ENCODE results near the gene MAEA. TPM values are rescaled to one million over a fixed set of nuclear protein-coding genes. Genes with fewer than 3 reads are reported as not detected.

MAEA gene
- total and polyA plus RNA-seq, 9 of the 15 experiments (the other 6 are each of a cell fraction or from before 2014, with no cell fraction given), result 2.1 to 86.5 (median 45.0) TPM

- Histone ChIP-seq H3K9ac (ENCODE audit: insufficient read depth in 1 of 2, low read depth in 2 of 2, low read length in 2 of 2) (no peak overlapping the region), H3K27ac (ENCODE audit: extremely low read depth, low read depth, low read length) (no peak overlapping the region), H3K36me3 (ENCODE audit: control insufficient read depth, insufficient read depth, low read length) (no peaks in the 10 kb centered on the region), H4K20me1 (replicated peaks; ENCODE audit: control insufficient read depth, insufficient read depth, low read length) (no peaks in the 10 kb centered on the region), H2AFZ (ENCODE audit: low read depth, low read length) (no peak overlapping the region), H3K79me2 (ENCODE audit: control insufficient read depth, insufficient read depth, low read length) (no peaks in the 10 kb centered on the region), H3K4me1 (replicated peaks in 1 of 2; ENCODE audit: control insufficient read depth in 2 of 2, insufficient read depth in 2 of 2, low read length in 2 of 2) (peaks cover 0 to 21% of the 10 kb centered on the region in 2 experiments; a peak in 2 of 5 replicates), H3K9me1 (ENCODE audit: control insufficient read depth, insufficient read depth, low read length) (no peaks in the 10 kb centered on the region), H3K27me3 (ENCODE audit: control insufficient read depth in 2 of 2, insufficient read depth in 2 of 2, low read length in 2 of 2) (no peaks in the 10 kb centered on the region), H3K4me2 (ENCODE audit: insufficient read depth, low read length) (no peak overlapping the region), H3K4me3 (no peak overlapping the region), H3K9me3 (replicated peaks; ENCODE audit: control insufficient read depth, insufficient read depth, low read depth, low read length) (no peaks in the 10 kb centered on the region)
- WGBS (ENCODE audit: insufficient coverage, low coverage, missing lambda C conversion rate), result 79% methylated on average over 14 of the region's 19 CpGs
- in situ Hi-C loops (cut with MboI), result no loop called here
- ATAC-seq (no peak), FAIRE-seq (no peak), DNase-seq (ENCODE audit: extremely low read depth in 1 of 4, low spot score in 3 of 4) (no peak)
- POLR2A ChIA-PET, result interaction anchor here (0.7 kb wide), 1 partner anchor 340 kb away, joined by 4 read pairs; no protein-coding TSS in a partner anchor
- TF ChIP-seq NFIC (IDR thresholded peaks at IDR 0.05) (0 out of 2 replicates have a peak, but pooled peaks have one; percentile 7), SMAD3 (CRISPR knock-in tag; conservative IDR thresholded peaks at IDR 0.05) (no peak), GATAD2A (IDR thresholded peaks at IDR 0.05) (no peak), SMARCE1 (IDR thresholded peaks at IDR 0.05) (no peak), TAL1 (IDR thresholded peaks at IDR 0.05) (no peak)
- CTCF ChIA-PET (ENCODE audit: low intra/inter-chr PET ratio), result no interaction called here
- intact Hi-C loops (cut with micrococcal nuclease), result no loop called here
- no TSS peak for BruUV-seq (replicated peaks)
Measured at GRCh38 chr4:1377606-1378261, 88.0 kb downstream of the MAEA start.

- 73% methylated on average over 29 of the region's 30 CpGs for whole genome bisulfite sequencing (ENCODE audit: insufficient coverage, low coverage, missing lambda C conversion rate)
- Histone ChIP-seq H3K9ac (ENCODE audit: insufficient read depth in 1 of 2, low read depth in 2 of 2, low read length in 2 of 2) (peak overlapping the region in 1 of 2 experiments; percentile 35; a peak in 1 of 4 replicates), H3K79me2 (ENCODE audit: control insufficient read depth, insufficient read depth, low read length) (no peaks in the 10 kb centered on the region), H3K36me3 (ENCODE audit: control insufficient read depth, insufficient read depth, low read length) (no peaks in the 10 kb centered on the region), H3K9me1 (ENCODE audit: control insufficient read depth, insufficient read depth, low read length) (no peaks in the 10 kb centered on the region), H3K9me3 (replicated peaks; ENCODE audit: control insufficient read depth, insufficient read depth, low read depth, low read length) (no peaks in the 10 kb centered on the region), H3K27ac (ENCODE audit: extremely low read depth, low read depth, low read length) (no peak overlapping the region), H3K4me3 (no peak overlapping the region), H4K20me1 (replicated peaks; ENCODE audit: control insufficient read depth, insufficient read depth, low read length) (no peaks in the 10 kb centered on the region), H3K4me1 (replicated peaks in 1 of 2; ENCODE audit: control insufficient read depth in 2 of 2, insufficient read depth in 2 of 2, low read length in 2 of 2) (peaks cover 0 to 21% of the 10 kb centered on the region in 2 experiments; a peak in 2 of 5 replicates), H3K4me2 (ENCODE audit: insufficient read depth, low read length) (no peak overlapping the region), H2AFZ (ENCODE audit: low read depth, low read length) (no peak overlapping the region), H3K27me3 (ENCODE audit: control insufficient read depth in 2 of 2, insufficient read depth in 2 of 2, low read length in 2 of 2) (no peaks in the 10 kb centered on the region)
- ChIA-PET CTCF (ENCODE audit: low intra/inter-chr PET ratio) (no interaction called here), POLR2A (no interaction called here)
- TF ChIP-seq ZNF75A (CRISPR knock-in tag; IDR thresholded peaks at IDR 0.05), result no peak
- TF ChIP-seq POLR2G (IDR thresholded peaks at IDR 0.05; ENCODE audit: low read depth, low read length), result 0 out of 2 replicates have a peak, but pooled peaks have one; percentile 31
- ATAC-seq, result no peak; the same call in 2 of the 3 replicates
- no peak for DNase-seq (ENCODE audit: extremely low read depth in 1 of 4, low spot score in 3 of 4)
- in situ Hi-C loops (cut with MboI), result no loop called here
- BruUV-seq (replicated peaks), result no TSS peak
- intact Hi-C loops (cut with micrococcal nuclease), result no loop called here
- no peak for FAIRE-seq
Measured at GRCh38 chr4:1378559-1379231, 89.0 kb downstream of the MAEA start.
